ENCODE measurements around the gene SPAG17. TPM values are rescaled to one million over a fixed set of nuclear protein-coding genes. Genes with fewer than 3 reads are reported as not detected.

Gene SPAG17
- total RNA-seq, 2 experiments from 2014 or later, result not detected

- Histone ChIP-seq H3K9me3 (ENCODE audit: control insufficient read depth in 1 of 2, insufficient read depth in 1 of 2, low read length in 2 of 2) (no peaks in the 10 kb centered on the region), H3K4me3 (ENCODE audit: low read length) (no peak overlapping the region), H3K27ac (ENCODE audit: low read depth in 1 of 2, low read length in 2 of 2) (no peak overlapping the region), H3K36me3 (ENCODE audit: insufficient read depth, low read length) (peaks cover 38% of the 10 kb centered on the region), H3K27me3 (ENCODE audit: control insufficient read depth in 1 of 2, insufficient read depth in 2 of 2, low read length in 2 of 2) (no peaks in the 10 kb centered on the region), H3K4me1 (ENCODE audit: insufficient read depth, low read length) (peaks cover 21% of the 10 kb centered on the region)
- H3K9me3 Mint-ChIP-seq, result no peaks in the 10 kb centered on the region
- ATAC-seq (ENCODE audit: poor library complexity) (no peak), DNase-seq (no peak)
- CTCF ChIA-PET, result no interaction called here
- POLR2A ChIA-PET, result no interaction called here
- intact Hi-C loops (cut with DNase I, micrococcal nuclease), result loop anchor here in 1 of 2 experiments (5.0 kb wide), 1 partner anchor 565 kb away; the partner anchor contains the start of gene MAN1A2
- peaks cover 65% of the 10 kb centered on the region for H3K36me3 Mint-ChIP-seq (ENCODE audit: low read depth)
- no peaks in the 10 kb centered on the region for H3K27me3 Mint-ChIP-seq
- H3K4me3 Mint-ChIP-seq, result peak overlapping the region; percentile 35
- peaks cover 61% of the 10 kb centered on the region for H3K4me1 Mint-ChIP-seq (ENCODE audit: low read depth)
- peak overlapping the region; percentile 22 for H3K27ac Mint-ChIP-seq
- TF ChIP-seq CTCF (IDR thresholded peaks at IDR 0.05), result no peak
Observed at GRCh38 chr1:117932576-117932975, 252.5 kb downstream of the SPAG17 start.

- ChIA-PET POLR2A (interaction anchor here (0.7 to 1.2 kb wide), 3 partner anchors 13 to 562 kb away, joined by 3 read pairs; no protein-coding TSS in a partner anchor), CTCF (no interaction called here)
- peaks cover 80% of the 10 kb centered on the region for H3K4me1 Mint-ChIP-seq (ENCODE audit: low read depth)
- H3K36me3 ChIP-seq (ENCODE audit: insufficient read depth, low read length), result peaks cover 23% of the 10 kb centered on the region
- intact Hi-C loops (cut with DNase I, micrococcal nuclease), result loop anchor here in 1 of 2 experiments (5.0 kb wide), 1 partner anchor 563 kb away; the partner anchor contains the start of gene MAN1A2
- ATAC-seq (ENCODE audit: poor library complexity) (no peak), DNase-seq (peak in 1 of 14 experiments; percentile 3)
- no peaks in the 10 kb centered on the region for H3K27me3 ChIP-seq (ENCODE audit: control insufficient read depth in 1 of 2, insufficient read depth in 2 of 2, low read length in 2 of 2)
- H3K4me1 ChIP-seq (ENCODE audit: insufficient read depth, low read length), result peaks cover 21% of the 10 kb centered on the region
- peak overlapping the region; percentile 89 for H3K4me3 ChIP-seq (ENCODE audit: low read length)
- H3K9me3 Mint-ChIP-seq, result no peaks in the 10 kb centered on the region
- peaks cover 50% of the 10 kb centered on the region for H3K36me3 Mint-ChIP-seq (ENCODE audit: low read depth)
- peak overlapping the region; percentile 96 for H3K4me3 Mint-ChIP-seq
- no peaks in the 10 kb centered on the region for H3K27me3 Mint-ChIP-seq
- H3K27ac Mint-ChIP-seq, result peak overlapping the region; percentile 92
- H3K27ac ChIP-seq (ENCODE audit: low read depth in 1 of 2, low read length in 2 of 2), result peak overlapping the region; percentile 83 to 90
- no peaks in the 10 kb centered on the region for H3K9me3 ChIP-seq (ENCODE audit: control insufficient read depth in 1 of 2, insufficient read depth in 1 of 2, low read length in 2 of 2)
- no peak for TF ChIP-seq CTCF (IDR thresholded peaks at IDR 0.05)
Observed at GRCh38 chr1:117930484-117930883, 254.5 kb downstream of the SPAG17 start.

- CTCF ChIA-PET, result no interaction called here
Observed at GRCh38 chr1:117930173-117930447, 254.9 kb downstream of the SPAG17 start.

More at GRCh38 chr1:117930173-117930447, 254.9 kb downstream of the SPAG17 start:
- Mint-ChIP-seq H3K4me1 (ENCODE audit: low read depth) (peaks cover 80% of the 10 kb centered on the region), H3K9me3 (no peaks in the 10 kb centered on the region), H3K27me3 (no peaks in the 10 kb centered on the region), H3K4me3 (peak overlapping the region; percentile 96), H3K27ac (peak overlapping the region; percentile 92), H3K36me3 (ENCODE audit: low read depth) (peaks cover 50% of the 10 kb centered on the region)
- DNase-seq, result peak in 1 of 14 experiments; percentile 14
- TF ChIP-seq CTCF (IDR thresholded peaks at IDR 0.05), result no peak
- peaks cover 20% of the 10 kb centered on the region for H3K36me3 ChIP-seq (ENCODE audit: insufficient read depth, low read length)
- POLR2A ChIA-PET, result interaction anchor here (0.7 to 1.2 kb wide), 4 partner anchors 10 to 561 kb away, joined by 3 read pairs; no protein-coding TSS in a partner anchor
- H3K27ac ChIP-seq (ENCODE audit: low read depth in 1 of 2, low read length in 2 of 2), result peak overlapping the region; percentile 83 to 90
- peaks cover 21% of the 10 kb centered on the region for H3K4me1 ChIP-seq (ENCODE audit: insufficient read depth, low read length)
- H3K27me3 ChIP-seq (ENCODE audit: control insufficient read depth in 1 of 2, insufficient read depth in 2 of 2, low read length in 2 of 2), result no peaks in the 10 kb centered on the region
- peak; percentile 10 for ATAC-seq (ENCODE audit: poor library complexity)
- intact Hi-C loops (cut with DNase I, micrococcal nuclease), result loop anchor here in 1 of 2 experiments (5.0 kb wide), 1 partner anchor 563 kb away; the partner anchor contains the start of gene MAN1A2
- peak overlapping the region; percentile 89 for H3K4me3 ChIP-seq (ENCODE audit: low read length)
- no peaks in the 10 kb centered on the region for H3K9me3 ChIP-seq (ENCODE audit: control insufficient read depth in 1 of 2, insufficient read depth in 1 of 2, low read length in 2 of 2)

Measured in CD4-positive, alpha-beta T cell (primary cell).